Lower lobe of right lung (tissue), 2 donors: ENCODE measurements around the gene ZNF10. TPM values are rescaled to one million over a fixed set of nuclear protein-coding genes. Genes with fewer than 3 reads are reported as not detected.

Experiments
- ATAC-seq, 2 donors: fragments of 200-7000 bp; cut with Tn5 transposase; one replicate each; pipeline ENCODE4 v1.9.1; 2020 to 2022; ENCODE audit warnings: mild to moderate bottlenecking in 2 of 2, moderate library complexity in 2 of 2
- DNase-seq: peaks from one replicate; pipeline ENCODE4 v3.0.0-alpha.2; 2020
- H3K27ac ChIP-seq: fragments of 200-600 bp; one replicate; pipeline ENCODE4 v1.8.0; 2022
- H3K27me3 ChIP-seq: fragments of 200-600 bp; one replicate; pipeline ENCODE4 v1.8.0; 2022; ENCODE audit warnings: low read depth
- H3K36me3 ChIP-seq: fragments of 200-600 bp; one replicate; pipeline ENCODE4 v1.8.0; 2022; ENCODE audit warnings: mild to moderate bottlenecking
- H3K4me1 ChIP-seq: fragments of 200-600 bp; one replicate; pipeline ENCODE4 v1.8.0; 2022
- H3K4me3 ChIP-seq: fragments of 200-600 bp; one replicate; pipeline ENCODE4 v1.8.0; 2022; ENCODE audit warnings: mild to moderate bottlenecking
- H3K9me3 ChIP-seq: fragments of 200-600 bp; one replicate; pipeline ENCODE4 v1.8.0; 2022
- intact Hi-C: fragments of 100-400 bp; cut with DNase I; formaldehyde crosslinking; loops from one replicate; pipeline ENCODE4 v1.11.0; 2022
- total RNA-seq: library from RNA; stranded (reverse); fragmentation: NEBNext Ultra II Directional; extraction: Animal tissue kit (Norgen Biotek cat#: 25700); gene quantifications from one replicate; pipeline ENCODE4 v1.2.1, GENCODE V29; 2021
- TF ChIP-seq, protein P1 (sequence below): fragments of 200-600 bp; IDR thresholded peaks from one replicate; pipeline ENCODE4 v1.8.0; 2022; ENCODE audit warnings: antibody characterized with exemption, mild to moderate bottlenecking
- donor health status: DM: no; HTN: yes; CAD: no; lungs with severe emphysema.

The ZNF10 gene
- total RNA-seq, 1 donor from 2014 or later, result 7.7 TPM

DNA sequence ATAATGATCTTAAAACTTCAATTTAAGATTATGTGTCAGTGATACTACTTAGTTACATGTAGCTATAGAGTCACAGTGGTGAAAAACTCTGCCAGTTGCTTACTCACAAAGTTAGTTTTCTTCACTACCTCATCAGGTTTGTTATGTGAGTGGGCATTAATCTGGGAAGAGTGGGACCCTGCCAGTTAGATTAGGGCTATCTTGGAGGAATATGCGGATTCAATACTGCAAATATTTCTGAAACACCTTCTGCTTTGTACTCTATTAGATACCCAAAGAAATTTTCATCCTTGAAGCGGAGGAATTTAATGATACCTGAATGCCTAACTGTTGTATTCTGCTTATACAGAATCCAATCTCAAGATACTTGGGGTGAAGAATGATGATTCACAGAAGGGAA is 76.0 kb downstream of the ZNF10 start:
- TF ChIP-seq, protein P1, sequence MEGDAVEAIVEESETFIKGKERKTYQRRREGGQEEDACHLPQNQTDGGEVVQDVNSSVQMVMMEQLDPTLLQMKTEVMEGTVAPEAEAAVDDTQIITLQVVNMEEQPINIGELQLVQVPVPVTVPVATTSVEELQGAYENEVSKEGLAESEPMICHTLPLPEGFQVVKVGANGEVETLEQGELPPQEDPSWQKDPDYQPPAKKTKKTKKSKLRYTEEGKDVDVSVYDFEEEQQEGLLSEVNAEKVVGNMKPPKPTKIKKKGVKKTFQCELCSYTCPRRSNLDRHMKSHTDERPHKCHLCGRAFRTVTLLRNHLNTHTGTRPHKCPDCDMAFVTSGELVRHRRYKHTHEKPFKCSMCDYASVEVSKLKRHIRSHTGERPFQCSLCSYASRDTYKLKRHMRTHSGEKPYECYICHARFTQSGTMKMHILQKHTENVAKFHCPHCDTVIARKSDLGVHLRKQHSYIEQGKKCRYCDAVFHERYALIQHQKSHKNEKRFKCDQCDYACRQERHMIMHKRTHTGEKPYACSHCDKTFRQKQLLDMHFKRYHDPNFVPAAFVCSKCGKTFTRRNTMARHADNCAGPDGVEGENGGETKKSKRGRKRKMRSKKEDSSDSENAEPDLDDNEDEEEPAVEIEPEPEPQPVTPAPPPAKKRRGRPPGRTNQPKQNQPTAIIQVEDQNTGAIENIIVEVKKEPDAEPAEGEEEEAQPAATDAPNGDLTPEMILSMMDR, result no peak
- no peaks in the 10 kb centered on the region for H3K4me1 ChIP-seq
- H3K36me3 ChIP-seq, result peaks cover 19% of the 10 kb centered on the region
- H3K27me3 ChIP-seq, result no peaks in the 10 kb centered on the region
- no peak for ATAC-seq
- H3K27ac ChIP-seq, result no peak overlapping the region
- intact Hi-C loops, result no loop called here
- H3K9me3 ChIP-seq, result peaks cover 100% of the 10 kb centered on the region
- H3K4me3 ChIP-seq, result no peak overlapping the region
- no peak for DNase-seq

Other genes with a start within 250 kb of the ZNF10 start
- 43.6 TPM for gene CHFR, start 243.0 kb upstream of the ZNF10 start, total RNA-seq
- 13.3 TPM for gene ZNF605, start 174.3 kb upstream of the ZNF10 start, total RNA-seq
- gene ZNF26, start 144.3 kb upstream of the ZNF10 start, total RNA-seq, result 12.6 TPM
- 24.5 TPM for gene ZNF84, start 93.1 kb upstream of the ZNF10 start, total RNA-seq
- gene ZNF140, start 49.7 kb upstream of the ZNF10 start, total RNA-seq, result 15.0 TPM
- 2.6 TPM for gene ZNF891, start 353 bp upstream of the ZNF10 start, total RNA-seq
- gene ZNF268, start 50.9 kb downstream of the ZNF10 start, total RNA-seq, result 23.3 TPM
- gene ANHX, start 105.2 kb downstream of the ZNF10 start, total RNA-seq, result not detected